CD14-positive monocyte (primary cell): Measurements from ENCODE around the gene CNOT4. TPM values are rescaled to one million over a fixed set of nuclear protein-coding genes. Genes with fewer than 3 reads are reported as not detected.

Source experiments
- DNase-seq, 3 donors: peaks; one replicate each; pipeline ENCODE4 v3.0.0-alpha.2; 2011 to 2022
- H2AFZ ChIP-seq: 2 replicates; pipeline ENCODE4 v1.6.0; 2012; ENCODE audit warnings: mild to moderate bottlenecking, low read depth, low read length, inconsistent platforms; ENCODE audit not compliant: insufficient read depth, poor library complexity, severe bottlenecking
- H3K27ac ChIP-seq, 2 donors: 1 replicate in 1 of 2; 2 replicates in 1 of 2; pipeline ENCODE4 v1.5.1; 2012 to 2013; ENCODE audit warnings: low read length in 2 of 2, control low read depth in 1 of 2, inconsistent platforms in 1 of 2, low read depth in 1 of 2, mild to moderate bottlenecking in 1 of 2
- H3K27me3 ChIP-seq, 2 donors: one replicate each; pipeline versions ENCODE4 v1.6.0 to v1.6.1; 2011 to 2013; ENCODE audit warnings: low read length in 2 of 2; ENCODE audit not compliant: control insufficient read depth in 2 of 2, insufficient read depth in 2 of 2
- H3K36me3 ChIP-seq, 2 donors: replicated peaks in 1 of 2; 1 replicate in 1 of 2; 2 replicates in 1 of 2; pipeline versions ENCODE4 v1.5.1 to v1.6.1; 2012 to 2013; ENCODE audit warnings: low read length in 2 of 2, control low read depth in 1 of 2, inconsistent platforms in 1 of 2, mild to moderate bottlenecking in 1 of 2; ENCODE audit not compliant: insufficient read depth in 2 of 2, control insufficient read depth in 1 of 2
- H3K4me1 ChIP-seq, 2 donors: 1 replicate in 1 of 2; 2 replicates in 1 of 2; pipeline versions ENCODE4 v1.5.1 to v1.6.1; 2012 to 2013; ENCODE audit warnings: low read length in 2 of 2, control low read depth in 1 of 2, inconsistent platforms in 1 of 2, mild to moderate bottlenecking in 1 of 2, moderate library complexity in 1 of 2; ENCODE audit not compliant: insufficient read depth in 2 of 2, control insufficient read depth in 1 of 2
- H3K4me2 ChIP-seq: replicated peaks from 2 replicates; pipeline ENCODE3; 2012; ENCODE audit warnings: low read length, moderate library complexity, mild to moderate bottlenecking; ENCODE audit not compliant: poor library complexity, severe bottlenecking; ENCODE audit errors: extremely low read depth
- H3K4me3 ChIP-seq, 3 experiments: fragments of 200-600 bp in 1 of 3; sonication (generic) in 1 of 3; replicated peaks in 1 of 3; 1 replicate in 2 of 3; 2 replicates in 1 of 3; pipeline ENCODE4 v1.5.1; 2011 to 2013; ENCODE audit warnings: low read length in 3 of 3, mild to moderate bottlenecking in 3 of 3, control low read depth in 2 of 3, low read depth in 2 of 3, inconsistent platforms in 1 of 3, moderate library complexity in 1 of 3
- H3K79me2 ChIP-seq: 2 replicates; pipeline ENCODE4 v1.6.0; 2012; ENCODE audit warnings: mild to moderate bottlenecking, control low read depth, inconsistent platforms, low read length, moderate library complexity; ENCODE audit not compliant: insufficient read depth
- H3K9ac ChIP-seq: 2 replicates; pipeline ENCODE4 v1.6.0; 2017; ENCODE audit warnings: low read length, mild to moderate bottlenecking; ENCODE audit not compliant: insufficient read depth, poor library complexity, severe bottlenecking
- H3K9me3 ChIP-seq, 2 donors: replicated peaks in 1 of 2; 1 replicate in 1 of 2; 2 replicates in 1 of 2; pipeline versions ENCODE4 v1.5.1 to v1.6.1; 2012 to 2013; ENCODE audit warnings: low read length in 2 of 2, control low read depth in 1 of 2; ENCODE audit not compliant: control insufficient read depth in 1 of 2, insufficient read depth in 1 of 2
- H4K20me1 ChIP-seq: 2 replicates; pipeline ENCODE4 v1.6.0; 2012; ENCODE audit warnings: mild to moderate bottlenecking, low read length, control low read depth, moderate library complexity; ENCODE audit not compliant: insufficient read depth
- H3K27ac Mint-ChIP-seq, 7 donors: one replicate each; pipeline ENCODE4 v1.8.0; 2020; ENCODE audit warnings: mild to moderate bottlenecking in 7 of 7, mixed read lengths in 7 of 7, moderate library complexity in 6 of 7, inconsistent platforms in 2 of 7
- H3K27me3 Mint-ChIP-seq, 3 donors: one replicate each; pipeline ENCODE4 v1.8.0; 2021 to 2022; ENCODE audit warnings: low read depth in 3 of 3, mild to moderate bottlenecking in 3 of 3, mixed read lengths in 3 of 3, moderate library complexity in 3 of 3, inconsistent platforms in 1 of 3
- H3K36me3 Mint-ChIP-seq, 2 donors: one replicate each; pipeline ENCODE4 v1.8.0; 2020; ENCODE audit warnings: mixed read lengths in 2 of 2, inconsistent platforms in 1 of 2, mild to moderate bottlenecking in 1 of 2
- H3K4me1 Mint-ChIP-seq: one replicate; pipeline ENCODE4 v1.8.0; 2020; ENCODE audit warnings: mild to moderate bottlenecking, mixed read lengths
- H3K4me3 Mint-ChIP-seq, 2 donors: one replicate each; pipeline ENCODE4 v1.8.0; 2020; ENCODE audit warnings: mild to moderate bottlenecking in 2 of 2, mixed read lengths in 2 of 2, moderate library complexity in 1 of 2
- H3K9me3 Mint-ChIP-seq, 7 donors: one replicate each; pipeline ENCODE4 v1.8.0; 2020 to 2022; ENCODE audit warnings: mixed read lengths in 7 of 7, mild to moderate bottlenecking in 6 of 7, moderate library complexity in 6 of 7, inconsistent platforms in 2 of 7
- CTCF ChIP-seq: fragments of 200-600 bp; IDR thresholded peaks from one replicate; pipeline ENCODE4 v1.8.0; 2022; ENCODE audit warnings: antibody characterized with exemption, mild to moderate bottlenecking
- whole genome bisulfite sequencing: methylation state at CpG from one replicate; pipeline ENCODE4 v1.1.5; 2013; ENCODE audit warnings: missing lambda C conversion rate; ENCODE audit not compliant: insufficient coverage; 5-methylcytosine and 5-hydroxymethylcytosine counted together
- intact Hi-C, 2 donors: fragments of 100-400 bp; cut with micrococcal nuclease; formaldehyde crosslinking; loops; one replicate each; pipeline versions ENCODE4 v1.15.0 to v1.15.1; 2023
- polyA plus RNA-seq, 3 donors: library from polyadenylated mRNA; depleted of rRNA in 1 of 3; unstranded in 2 of 3; stranded (reverse) in 1 of 3; fragments of 300-500 nt in 2 of 3; fragments of >200 nt in 1 of 3; fragmentation: Illumina TruSeq in 2 of 3; gene quantifications; 1 replicate in 2 of 3; 2 replicates in 1 of 3; pipeline ENCODE4 v1.2.3, GENCODE V29; 2012 to 2021

Gene CNOT4
- polyA plus RNA-seq, 3 donors: 4.3 to 7.9 (median 6.3) TPM

- no peaks in the 10 kb centered on the region for H3K9me3 ChIP-seq
- H3K4me1 ChIP-seq: no peaks in the 10 kb centered on the region
- no peak overlapping the region for H3K9ac ChIP-seq
- intact Hi-C loops: no loop called here
- H3K4me3 Mint-ChIP-seq: no peak overlapping the region
- TF ChIP-seq CTCF: no peak
- H3K27ac Mint-ChIP-seq: no peak overlapping the region
- H3K9me3 Mint-ChIP-seq: no peaks in the 10 kb centered on the region
- H3K4me1 Mint-ChIP-seq: no peaks in the 10 kb centered on the region
- no peak for DNase-seq
- no peak overlapping the region for H2AFZ ChIP-seq
- H3K27me3 ChIP-seq: no peaks in the 10 kb centered on the region
- peaks cover 2 to 9% (median 7%) of the 10 kb centered on the region in 3 donors for H3K27me3 Mint-ChIP-seq
- H3K36me3 Mint-ChIP-seq: no peaks in the 10 kb centered on the region
- H3K27ac ChIP-seq: no peak overlapping the region
- H3K36me3 ChIP-seq: no peaks in the 10 kb centered on the region
- H3K4me2 ChIP-seq: no peak overlapping the region
- 69% methylated on average over 4 of the region's 5 CpGs for WGBS
- no peaks in the 10 kb centered on the region for H3K79me2 ChIP-seq
- H3K4me3 ChIP-seq: no peak overlapping the region
- no peaks in the 10 kb centered on the region for H4K20me1 ChIP-seq
Measured at GRCh38 chr7:135341049-135341448, 168.9 kb downstream of the CNOT4 start.

GRCh38 chr7:135337977-135338550 lies 171.8 kb downstream of the CNOT4 start:
- Mint-ChIP-seq H3K27me3 (peaks cover 2 to 7% (median 2%) of the 10 kb centered on the region in 3 donors), H3K4me1 (no peaks in the 10 kb centered on the region), H3K9me3 (no peaks in the 10 kb centered on the region), H3K27ac (no peak overlapping the region), H3K36me3 (no peaks in the 10 kb centered on the region), H3K4me3 (no peak overlapping the region)
- H4K20me1 ChIP-seq: no peaks in the 10 kb centered on the region
- TF ChIP-seq CTCF: no peak
- H3K4me3 ChIP-seq: no peak overlapping the region
- no peak overlapping the region for H3K4me2 ChIP-seq
- H3K27me3 ChIP-seq: no peaks in the 10 kb centered on the region
- H3K79me2 ChIP-seq: no peaks in the 10 kb centered on the region
- H3K9me3 ChIP-seq: no peaks in the 10 kb centered on the region
- H3K27ac ChIP-seq: no peak overlapping the region
- DNase-seq: no peak
- WGBS: 88% methylated on average over 5 of the region's 5 CpGs
- no peaks in the 10 kb centered on the region for H3K36me3 ChIP-seq
- H3K9ac ChIP-seq: no peak overlapping the region
- H2AFZ ChIP-seq: no peak overlapping the region
- no peaks in the 10 kb centered on the region for H3K4me1 ChIP-seq
- intact Hi-C loops: no loop called here
